ENCODE measurements around the gene CELSR1. TPM values are rescaled to one million over a fixed set of nuclear protein-coding genes. Genes with fewer than 3 reads are reported as not detected.

The CELSR1 gene
- total RNA-seq, 1 donor from 2014 or later, result 32.9 TPM

- no peak overlapping the region for H3K27ac ChIP-seq
- DNase-seq (ENCODE audit: extremely low spot score in 2 of 2), result no peak
- H3K4me3 ChIP-seq, result no peak overlapping the region
- TF ChIP-seq POLR2A (IDR thresholded peaks at IDR 0.05), result no peak
- no peaks in the 10 kb centered on the region for H3K36me3 ChIP-seq
- H3K4me1 ChIP-seq, result peaks cover 60% of the 10 kb centered on the region
- H3K9me3 ChIP-seq, result no peaks in the 10 kb centered on the region
- intact Hi-C loops (cut with DNase I), result no loop called here
- H3K27me3 ChIP-seq, result no peaks in the 10 kb centered on the region
Observed at GRCh38 chr22:46585340-46586122, 48.1 kb upstream of the CELSR1 start.

- H3K36me3 ChIP-seq, result no peaks in the 10 kb centered on the region
- TF ChIP-seq POLR2AphosphoS5 (IDR thresholded peaks at IDR 0.05; ENCODE audit: insufficient read depth in 1 of 2, low read depth in 1 of 2), result peak in 1 of 2 donors; percentile 18
- TF ChIP-seq CTCF (IDR thresholded peaks at IDR 0.05), result no peak
- no peak for TF ChIP-seq POLR2A (IDR thresholded peaks at IDR 0.05)
- H3K4me1 ChIP-seq, result peaks cover 72% of the 10 kb centered on the region
- H3K27me3 ChIP-seq, result no peaks in the 10 kb centered on the region
- no peak overlapping the region for H3K27ac ChIP-seq
- no peak for DNase-seq (ENCODE audit: extremely low spot score in 2 of 2)
- no peaks in the 10 kb centered on the region for H3K9me3 ChIP-seq
- intact Hi-C loops (cut with DNase I), result no loop called here
- H3K4me3 ChIP-seq, result peak overlapping the region in 1 of 2 donors; percentile 12
Observed at GRCh38 chr22:46584081-46584921, 46.9 kb upstream of the CELSR1 start.

- no peak overlapping the region for H3K4me3 ChIP-seq
- peaks cover 78% of the 10 kb centered on the region for H3K4me1 ChIP-seq
- intact Hi-C loops (cut with DNase I), result no loop called here
- no peak overlapping the region for H3K27ac ChIP-seq
- no peaks in the 10 kb centered on the region for H3K27me3 ChIP-seq
- no peaks in the 10 kb centered on the region for H3K36me3 ChIP-seq
- TF ChIP-seq POLR2AphosphoS5 (IDR thresholded peaks at IDR 0.05; ENCODE audit: insufficient read depth in 1 of 2, low read depth in 1 of 2), result no peak
- TF ChIP-seq POLR2A (IDR thresholded peaks at IDR 0.05), result no peak
- no peak for TF ChIP-seq CTCF (IDR thresholded peaks at IDR 0.05)
- H3K9me3 ChIP-seq, result no peaks in the 10 kb centered on the region
- no peak for DNase-seq (ENCODE audit: extremely low spot score in 2 of 2)
Observed at GRCh38 chr22:46583571-46583970, 46.2 kb upstream of the CELSR1 start.

GRCh38 chr22:46582281-46582933 is 45.0 kb upstream of the CELSR1 start:
- H3K36me3 ChIP-seq, result no peaks in the 10 kb centered on the region
- peaks cover 77% of the 10 kb centered on the region for H3K4me1 ChIP-seq
- TF ChIP-seq POLR2A (IDR thresholded peaks at IDR 0.05) (no peak), CTCF (IDR thresholded peaks at IDR 0.05) (no peak), POLR2AphosphoS5 (IDR thresholded peaks at IDR 0.05; ENCODE audit: insufficient read depth in 1 of 2, low read depth in 1 of 2) (no peak)
- H3K4me3 ChIP-seq, result no peak overlapping the region
- intact Hi-C loops (cut with DNase I), result no loop called here
- no peaks in the 10 kb centered on the region for H3K27me3 ChIP-seq
- DNase-seq (ENCODE audit: extremely low spot score in 2 of 2), result no peak
- no peaks in the 10 kb centered on the region for H3K9me3 ChIP-seq
- H3K27ac ChIP-seq, result no peak overlapping the region

GRCh38 chr22:46581538-46582244 is 44.3 kb upstream of the CELSR1 start:
- no peak overlapping the region for H3K4me3 ChIP-seq

More at GRCh38 chr22:46581538-46582244, 44.3 kb upstream of the CELSR1 start:
- Histone ChIP-seq H3K27me3 (no peaks in the 10 kb centered on the region), H3K9me3 (no peaks in the 10 kb centered on the region), H3K4me1 (peaks cover 70% of the 10 kb centered on the region), H3K36me3 (no peaks in the 10 kb centered on the region), H3K27ac (no peak overlapping the region)
- intact Hi-C loops (cut with DNase I), result no loop called here
- DNase-seq (ENCODE audit: extremely low spot score in 2 of 2), result no peak
- TF ChIP-seq POLR2AphosphoS5 (IDR thresholded peaks at IDR 0.05; ENCODE audit: insufficient read depth in 1 of 2, low read depth in 1 of 2), result no peak

Data from vagina (tissue), 2 donors.